H9 (cell line): ENCODE measurements around the gene RANBP17. TPM values are rescaled to one million over a fixed set of nuclear protein-coding genes. Genes with fewer than 3 reads are reported as not detected.

Experiments used
- DNase-seq: peaks from one replicate; pipeline ENCODE4 v3.0.0-alpha.2; 2017
- H2AFZ ChIP-seq: one replicate; pipeline ENCODE4 v1.6.1; 2013; ENCODE audit warnings: mild to moderate bottlenecking, low read length, control low read depth, moderate library complexity
- H2AK5ac ChIP-seq: 2 replicates; pipeline ENCODE4 v1.6.1; 2013; ENCODE audit warnings: low read length, control low read depth, mixed read lengths; ENCODE audit not compliant: insufficient read length
- H2BK120ac ChIP-seq: one replicate; pipeline ENCODE4 v1.6.1; 2013; ENCODE audit warnings: low read depth, mild to moderate bottlenecking, low read length, control low read depth, inconsistent platforms; ENCODE audit not compliant: poor library complexity, severe bottlenecking
- H2BK12ac ChIP-seq: 2 replicates; pipeline ENCODE4 v1.6.1; 2013; ENCODE audit warnings: low read length, control low read depth, mixed read lengths, low read depth; ENCODE audit not compliant: insufficient read length
- H2BK15ac ChIP-seq: 2 replicates; pipeline ENCODE4 v1.6.1; 2013; ENCODE audit warnings: low read depth, low read length, control low read depth
- H2BK20ac ChIP-seq: one replicate; pipeline ENCODE4 v1.6.1; 2013; ENCODE audit warnings: low read depth, mild to moderate bottlenecking, low read length, control low read depth, inconsistent platforms; ENCODE audit not compliant: poor library complexity, severe bottlenecking
- H2BK5ac ChIP-seq: 2 replicates; pipeline ENCODE4 v1.6.1; 2013; ENCODE audit warnings: low read length, control low read depth, mixed read lengths; ENCODE audit not compliant: insufficient read length
- H3K14ac ChIP-seq: 2 replicates; pipeline ENCODE4 v1.6.1; 2013; ENCODE audit warnings: low read length, control low read depth; ENCODE audit not compliant: insufficient read depth
- H3K18ac ChIP-seq: 2 replicates; pipeline ENCODE4 v1.6.1; 2013; ENCODE audit warnings: low read depth, mild to moderate bottlenecking, mixed read lengths, low read length, control low read depth; ENCODE audit not compliant: insufficient read length
- H3K23ac ChIP-seq: 2 replicates; pipeline ENCODE4 v1.6.1; 2013; ENCODE audit warnings: low read length, control low read depth, mixed read lengths, low read depth; ENCODE audit not compliant: insufficient read length
- H3K23me2 ChIP-seq: 2 replicates; pipeline ENCODE4 v1.6.1; 2013; ENCODE audit warnings: low read depth, mild to moderate bottlenecking, mixed read lengths, low read length, control low read depth; ENCODE audit not compliant: insufficient read length, poor library complexity, severe bottlenecking
- H3K27ac ChIP-seq: 2 replicates; pipeline ENCODE4 v1.5.1; 2013; ENCODE audit warnings: low read length, control low read depth, mixed read lengths, low read depth; ENCODE audit not compliant: insufficient read length
- H3K27me3 ChIP-seq: 2 replicates; pipeline ENCODE4 v1.6.1; 2013; ENCODE audit warnings: low read length, control low read depth, inconsistent platforms; ENCODE audit not compliant: insufficient read depth
- H3K4ac ChIP-seq: 2 replicates; pipeline ENCODE4 v1.6.1; 2013; ENCODE audit warnings: low read depth, mild to moderate bottlenecking, control low read depth, inconsistent platforms, low read length, moderate library complexity
- H3K4me1 ChIP-seq: 2 replicates; pipeline ENCODE4 v1.6.1; 2013; ENCODE audit warnings: low read length, control low read depth, inconsistent platforms; ENCODE audit not compliant: insufficient read depth
- H3K4me2 ChIP-seq: 2 replicates; pipeline ENCODE4 v1.6.1; 2013; ENCODE audit warnings: low read length, control low read depth, mixed read lengths; ENCODE audit not compliant: insufficient read length, insufficient read depth
- H3K56ac ChIP-seq: 2 replicates; pipeline ENCODE4 v1.6.1; 2013; ENCODE audit warnings: low read depth, mild to moderate bottlenecking, mixed read lengths, low read length, control low read depth; ENCODE audit not compliant: insufficient read length
- H3K79me1 ChIP-seq: 2 replicates; pipeline ENCODE4 v1.6.1; 2013; ENCODE audit warnings: low read depth, mild to moderate bottlenecking, moderate library complexity, low read length, control low read depth, inconsistent platforms; ENCODE audit not compliant: insufficient read depth, poor library complexity, severe bottlenecking
- H3K79me2 ChIP-seq: 2 replicates; pipeline ENCODE4 v1.6.1; 2013; ENCODE audit warnings: low read length, control low read depth, inconsistent platforms; ENCODE audit not compliant: insufficient read depth
- H3K9ac ChIP-seq: 2 replicates; pipeline ENCODE4 v1.6.1; 2013; ENCODE audit warnings: low read length, control low read depth, mixed read lengths; ENCODE audit not compliant: insufficient read length; ENCODE audit errors: extremely low read depth
- H3K9me3 ChIP-seq: one replicate; pipeline ENCODE4 v1.6.1; 2013; ENCODE audit warnings: low read depth, low read length, inconsistent platforms; ENCODE audit not compliant: control insufficient read depth
- H3T11ph ChIP-seq: one replicate; pipeline ENCODE4 v1.6.1; 2013; ENCODE audit warnings: mild to moderate bottlenecking, low read length, control low read depth, inconsistent platforms
- H4K20me1 ChIP-seq: one replicate; pipeline ENCODE4 v1.6.1; 2013; ENCODE audit not compliant: control insufficient read depth, insufficient read length, insufficient read depth
- H4K5ac ChIP-seq: 2 replicates; pipeline ENCODE4 v1.6.1; 2013; ENCODE audit warnings: low read depth, mild to moderate bottlenecking, mixed read lengths, low read length, control low read depth; ENCODE audit not compliant: insufficient read length
- H4K8ac ChIP-seq: replicated peaks from 2 replicates; pipeline ENCODE4 v1.6.1; 2013; ENCODE audit warnings: low read length, control low read depth, mixed read lengths, low read depth; ENCODE audit not compliant: insufficient read length
- H4K91ac ChIP-seq: 2 replicates; pipeline ENCODE4 v1.6.1; 2013; ENCODE audit warnings: low read depth, mild to moderate bottlenecking, moderate library complexity, mixed read lengths, low read length, control low read depth; ENCODE audit not compliant: insufficient read length
- H3K27ac Mint-ChIP-seq, 3 experiments: 2 replicates in 2 of 3; 3 replicates in 1 of 3; pipeline ENCODE4 v1.8.0; 2020 to 2021; ENCODE audit warnings: mixed read lengths in 3 of 3, mild to moderate bottlenecking in 1 of 3, moderate library complexity in 1 of 3
- H3K27me3 Mint-ChIP-seq: 2 replicates; pipeline ENCODE4 v1.8.0; 2021; ENCODE audit warnings: low read depth, mild to moderate bottlenecking, moderate library complexity, mixed read lengths
- H3K36me3 Mint-ChIP-seq, 3 experiments: 2 replicates in 2 of 3; 3 replicates in 1 of 3; pipeline ENCODE4 v1.8.0; 2020 to 2021; ENCODE audit warnings: low read depth in 3 of 3, mixed read lengths in 3 of 3; ENCODE audit not compliant: insufficient read depth in 1 of 3
- H3K4me1 Mint-ChIP-seq, 2 experiments: 2 replicates each; pipeline ENCODE4 v1.8.0; 2020; ENCODE audit warnings: mixed read lengths in 2 of 2
- H3K4me3 Mint-ChIP-seq, 2 experiments: 2 replicates in 1 of 2; 3 replicates in 1 of 2; pipeline ENCODE4 v1.8.0; 2020 to 2021; ENCODE audit warnings: mild to moderate bottlenecking in 2 of 2, mixed read lengths in 2 of 2, moderate library complexity in 1 of 2
- H3K9me3 Mint-ChIP-seq, 2 experiments: 2 replicates in 1 of 2; 3 replicates in 1 of 2; pipeline ENCODE4 v1.8.0; 2020; ENCODE audit warnings: mild to moderate bottlenecking in 2 of 2, mixed read lengths in 2 of 2, moderate library complexity in 1 of 2
- CTCF ChIP-seq: fragments of 200-600 bp; sonication (generic); conservative IDR thresholded peaks from 3 replicates; pipeline ENCODE4 v1.8.0; 2021; ENCODE audit warnings: antibody characterized with exemption, mild to moderate bottlenecking
- WGBS: extraction: QIAGEN DNeasy Blood & Tissue Kit; methylation state at CpG from one replicate; pipeline ENCODE4 v1.1.7; 2013; ENCODE audit warnings: missing lambda C conversion rate, low lambda C conversion rate, mixed read lengths; ENCODE audit not compliant: insufficient read length; ENCODE audit errors: extremely low coverage; 5-methylcytosine and 5-hydroxymethylcytosine counted together
- total RNA-seq: library from RNA; stranded (reverse); gene quantifications from 2 replicates; pipeline ENCODE4 v1.2.1, GENCODE V29; 2021

RANBP17 gene
- total RNA-seq, 1 experiment from 2014 or later, result 16.5 TPM

DNA sequence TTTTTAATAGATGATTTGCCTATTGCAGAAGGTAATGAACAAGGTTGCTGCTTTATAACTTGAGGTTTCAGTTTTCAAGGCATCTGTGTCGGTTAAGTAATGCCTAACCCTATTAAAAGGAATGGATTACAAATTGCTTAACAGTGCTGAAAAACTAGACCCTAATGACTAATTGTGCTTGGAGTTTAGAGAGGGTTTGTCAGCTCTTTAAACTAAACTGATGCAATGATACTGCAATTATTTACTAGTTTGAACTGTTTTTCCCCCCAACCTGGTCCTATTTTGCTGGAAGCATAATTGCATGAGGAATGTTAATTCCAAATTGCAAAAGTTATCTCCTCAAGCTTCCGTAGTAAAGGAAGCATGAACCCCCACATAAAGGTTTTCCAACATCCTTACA, 407.9 kb downstream of the RANBP17 start:
- no peak overlapping the region for H2BK12ac ChIP-seq
- H3K4ac ChIP-seq, result no peak overlapping the region
- H2BK15ac ChIP-seq, result no peak overlapping the region
- H3K23me2 ChIP-seq, result no peaks in the 10 kb centered on the region
- Mint-ChIP-seq H3K4me1 (no peaks in the 10 kb centered on the region), H3K9me3 (no peaks in the 10 kb centered on the region), H3K4me3 (no peak overlapping the region), H3K36me3 (no peaks in the 10 kb centered on the region), H3K27ac (no peak overlapping the region), H3K27me3 (no peaks in the 10 kb centered on the region)
- H3K4me1 ChIP-seq, result no peaks in the 10 kb centered on the region
- H4K91ac ChIP-seq, result no peak overlapping the region
- no peak overlapping the region for H3T11ph ChIP-seq
- no peak overlapping the region for H3K14ac ChIP-seq
- H4K8ac ChIP-seq, result no peak overlapping the region
- H2BK5ac ChIP-seq, result no peak overlapping the region
- H3K4me2 ChIP-seq, result no peak overlapping the region
- no peaks in the 10 kb centered on the region for H3K79me2 ChIP-seq
- TF ChIP-seq CTCF, result no peak
- no peak for DNase-seq
- no peaks in the 10 kb centered on the region for H3K79me1 ChIP-seq
- H2AFZ ChIP-seq, result no peak overlapping the region
- H4K20me1 ChIP-seq, result no peaks in the 10 kb centered on the region
- H2BK120ac ChIP-seq, result no peak overlapping the region
- WGBS, result no CpG with 5 or more reads among the region's 2 CpGs
- no peak overlapping the region for H3K27ac ChIP-seq
- no peaks in the 10 kb centered on the region for H3K9me3 ChIP-seq
- no peak overlapping the region for H3K23ac ChIP-seq
- no peak overlapping the region for H3K18ac ChIP-seq
- H2AK5ac ChIP-seq, result no peak overlapping the region
- H2BK20ac ChIP-seq, result no peak overlapping the region
- H3K27me3 ChIP-seq, result no peaks in the 10 kb centered on the region
- H3K9ac ChIP-seq, result no peak overlapping the region
- no peak overlapping the region for H4K5ac ChIP-seq
- no peak overlapping the region for H3K56ac ChIP-seq
